Renal cortical epithelial cell (primary cell): ENCODE results near the gene FAP. TPM values are rescaled to one million over a fixed set of nuclear protein-coding genes. Genes with fewer than 3 reads are reported as not detected.
A peak's percentile ranks its signal among the peaks of the same experiment; 100 is the strongest.

Source experiments
- DNase-seq: peaks from one replicate; pipeline ENCODE4 v3.0.0-alpha.2; 2011; ENCODE audit warnings: low read depth
- total RNA-seq: library from RNA; depleted of rRNA; stranded (reverse); fragments of >200 nt; gene quantifications from 2 replicates; pipeline ENCODE4 v1.2.3, GENCODE V29; 2014

FAP gene
- total RNA-seq, 1 donor from 2014 or later = 0.15 TPM

DNA sequence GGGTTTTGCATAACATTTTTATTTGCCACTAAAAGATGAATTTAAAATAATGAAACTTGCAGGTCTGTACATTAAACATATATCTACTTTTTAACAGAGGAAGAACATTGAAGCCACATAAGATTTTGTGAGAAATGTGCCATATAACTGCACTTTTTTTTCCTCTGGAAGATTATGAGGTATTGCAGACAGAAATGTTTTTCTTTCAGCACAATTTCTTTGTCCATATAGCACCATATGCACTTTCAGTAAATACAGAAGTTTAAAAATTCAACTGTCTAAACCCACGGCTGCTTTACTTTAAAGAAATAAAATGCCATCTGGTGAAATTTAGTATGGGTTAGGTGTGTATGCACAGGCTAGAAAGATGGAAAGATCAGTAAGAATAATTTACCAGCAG, 470 bp upstream of the FAP start:
- DNase-seq = no peak

- DNase-seq = peak; percentile 69
Observed at GRCh38 chr2:162242586-162243280, 512 bp downstream of the FAP start.

DNA sequence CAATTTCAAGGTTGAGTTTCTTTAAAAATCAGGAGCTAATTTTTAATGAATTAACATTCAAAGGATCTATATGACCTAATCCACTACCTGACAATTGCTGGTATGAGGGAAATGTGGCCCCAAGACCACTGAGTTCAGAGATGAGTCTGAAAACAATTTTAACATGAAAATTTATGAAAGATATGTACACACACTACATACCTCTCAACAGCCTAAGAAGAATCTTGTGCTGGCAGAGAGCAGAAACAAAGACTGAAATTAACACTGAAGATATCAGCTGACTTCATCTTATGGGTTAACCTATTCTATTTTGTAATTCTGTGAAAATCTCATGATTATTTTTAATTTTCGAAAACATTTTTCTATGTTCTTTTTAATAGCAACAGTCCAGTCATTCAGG, 1.7 kb downstream of the FAP start:
- no peak for DNase-seq

- DNase-seq = no peak
Observed at GRCh38 chr2:162234620-162235462, 8.4 kb downstream of the FAP start.

DNA sequence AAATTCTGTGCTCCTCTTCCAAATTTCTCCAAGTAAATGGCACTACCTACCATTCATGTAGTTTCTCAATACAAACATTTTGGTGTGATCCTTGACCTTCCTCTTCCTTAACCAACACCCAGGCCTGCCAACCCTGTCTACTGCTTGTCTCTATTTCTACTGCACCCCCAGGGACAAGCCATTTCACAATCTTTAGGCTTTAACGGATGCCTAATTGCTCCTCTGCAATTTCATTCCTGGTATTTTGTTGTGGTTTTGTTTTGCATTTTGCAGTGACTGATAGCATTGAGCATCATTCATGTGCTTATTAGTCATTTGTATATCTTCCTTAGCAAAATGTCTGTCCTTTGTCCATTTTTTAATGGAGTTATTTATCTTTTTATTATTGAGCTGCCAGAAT, 10.0 kb downstream of the FAP start:
- DNase-seq = peak; percentile 45

DNA sequence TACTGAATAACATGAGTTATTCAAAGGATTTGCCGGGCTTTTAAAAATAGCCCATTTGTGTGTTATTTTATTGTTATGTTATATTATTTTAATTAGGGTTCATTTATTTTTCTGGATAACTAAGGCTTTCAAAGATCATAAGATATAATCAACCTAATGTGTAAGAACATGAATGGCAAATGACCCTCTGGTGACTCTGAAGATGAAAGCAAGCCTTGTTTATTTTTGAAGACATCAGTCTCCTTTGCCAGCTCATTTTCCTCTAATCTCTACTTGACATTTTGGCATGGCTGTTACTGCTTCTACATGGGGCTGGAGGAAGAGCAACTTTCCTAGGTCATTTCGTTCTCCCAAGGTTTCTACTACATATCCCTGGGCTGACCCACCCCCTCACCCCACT, 10.6 kb downstream of the FAP start:
- DNase-seq = no peak

DNA sequence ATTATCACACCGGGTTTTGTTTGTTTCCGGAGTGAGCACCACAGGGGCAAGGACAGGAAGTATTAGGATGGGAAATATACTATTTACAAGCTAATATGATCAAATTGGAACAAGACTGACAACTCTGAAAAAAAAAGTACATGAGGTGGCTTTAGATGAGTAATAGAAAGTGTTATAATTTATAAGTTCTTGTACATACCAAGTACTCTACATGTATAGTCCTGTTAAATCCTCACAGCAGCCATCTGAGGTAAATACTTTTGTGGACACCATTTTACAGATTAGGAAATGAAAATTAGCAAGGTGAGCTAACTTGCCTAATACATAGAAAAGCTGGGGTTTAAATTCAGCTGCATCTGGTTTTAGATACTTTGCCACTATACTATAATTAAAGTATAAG, 11.2 kb downstream of the FAP start:
- no peak for DNase-seq

DNA sequence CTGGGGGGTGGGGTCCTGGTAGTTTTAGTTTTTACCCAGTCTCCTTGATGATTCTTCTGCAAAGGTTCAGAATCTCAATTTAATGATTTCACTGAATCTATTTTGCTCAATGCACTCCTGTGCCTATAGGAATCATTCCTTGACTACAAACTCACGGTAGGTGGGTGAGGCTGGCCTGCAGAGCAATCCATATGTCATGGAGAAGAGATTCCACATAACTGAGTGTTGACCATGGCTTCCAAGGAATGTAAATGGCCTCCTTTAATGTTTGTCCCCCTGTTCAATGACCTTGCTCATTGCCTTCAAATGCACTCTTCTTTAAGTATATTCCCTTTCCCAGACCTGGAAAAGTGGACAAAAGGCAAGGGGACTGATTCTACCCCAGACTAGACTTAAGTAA, 12.5 kb downstream of the FAP start:
- DNase-seq = no peak

DNA sequence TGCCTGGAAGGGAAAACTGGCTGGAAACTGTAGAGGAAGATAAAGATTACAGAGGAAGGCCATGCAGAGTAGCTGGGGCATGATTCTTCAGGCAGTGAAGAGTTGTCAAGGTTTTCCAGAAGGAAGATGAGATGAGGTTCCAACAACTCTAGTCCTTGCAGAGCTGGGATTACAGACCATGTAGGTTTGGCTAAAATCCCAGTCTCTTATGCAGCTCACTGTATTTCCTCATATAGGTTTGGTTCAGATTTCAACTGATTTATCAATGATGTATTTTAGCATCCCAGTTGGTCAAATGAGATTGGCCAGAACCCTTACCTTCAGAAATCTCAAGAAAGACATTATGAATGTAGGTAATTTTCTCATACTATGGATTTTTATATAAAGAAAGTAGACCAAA, 16.4 kb downstream of the FAP start:
- no peak for DNase-seq

- DNase-seq = peak; percentile 44
Observed at GRCh38 chr2:162221064-162221463, 22.2 kb downstream of the FAP start.

GRCh38 chr2:162220368-162220767, 22.9 kb downstream of the FAP start:
- DNase-seq = no peak

DNA sequence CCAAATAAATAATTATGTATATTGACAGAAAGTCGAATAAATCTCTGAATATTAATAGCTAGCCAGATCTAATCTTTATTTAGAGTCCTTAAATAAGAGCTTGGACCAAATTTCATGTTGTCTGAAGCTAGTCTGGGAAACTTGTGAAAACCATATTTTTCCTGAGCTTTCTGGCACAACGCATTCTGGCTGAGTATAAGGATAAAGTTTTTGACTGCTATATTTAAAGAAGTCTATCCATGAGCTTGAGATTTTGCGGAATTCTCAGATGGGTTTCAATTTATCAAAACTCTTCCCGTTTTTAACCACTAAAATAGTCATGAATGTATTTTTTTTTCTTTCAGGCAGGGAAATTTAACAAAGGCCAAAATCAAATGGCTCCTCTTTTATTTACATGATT, 23.8 kb downstream of the FAP start:
- DNase-seq = no peak

DNA sequence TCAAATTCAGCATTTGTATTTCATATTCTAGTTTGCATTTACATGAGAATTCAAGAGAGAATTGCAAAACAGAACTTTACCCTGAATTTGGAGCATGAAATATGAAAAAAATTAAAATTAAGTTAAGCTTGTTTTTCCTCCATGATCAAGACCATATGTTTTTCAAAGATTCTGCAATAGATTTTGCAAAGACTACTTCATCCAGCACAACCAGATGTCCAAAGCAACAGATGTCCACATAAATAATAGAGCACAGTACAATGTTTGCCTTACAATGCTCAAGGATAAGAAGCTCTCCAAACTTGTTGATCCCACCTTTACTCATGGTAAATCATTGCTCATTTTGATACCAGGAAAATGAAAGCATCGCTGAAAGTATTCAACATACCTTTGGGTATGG, 25.6 kb downstream of the FAP start:
- DNase-seq = no peak

DNA sequence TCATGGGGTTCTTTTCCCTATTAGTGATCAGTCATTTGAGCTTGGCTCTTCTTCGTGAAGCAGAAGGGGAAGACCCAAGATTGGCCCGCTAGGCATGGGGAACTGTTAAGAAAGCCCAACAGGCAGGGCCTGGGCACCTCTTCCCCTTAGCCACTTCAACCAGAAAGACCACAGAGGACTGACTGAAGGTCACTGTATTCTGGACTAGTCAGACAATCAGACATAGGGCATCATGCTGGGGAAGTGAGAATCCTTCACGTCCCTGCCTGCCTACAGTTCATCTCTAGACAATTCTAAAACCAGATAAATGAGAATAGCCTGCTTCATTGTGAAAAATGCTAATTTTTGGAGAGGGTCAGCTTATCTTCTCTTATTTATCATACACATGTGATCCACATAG, 28.1 kb downstream of the FAP start:
- DNase-seq = no peak

DNA sequence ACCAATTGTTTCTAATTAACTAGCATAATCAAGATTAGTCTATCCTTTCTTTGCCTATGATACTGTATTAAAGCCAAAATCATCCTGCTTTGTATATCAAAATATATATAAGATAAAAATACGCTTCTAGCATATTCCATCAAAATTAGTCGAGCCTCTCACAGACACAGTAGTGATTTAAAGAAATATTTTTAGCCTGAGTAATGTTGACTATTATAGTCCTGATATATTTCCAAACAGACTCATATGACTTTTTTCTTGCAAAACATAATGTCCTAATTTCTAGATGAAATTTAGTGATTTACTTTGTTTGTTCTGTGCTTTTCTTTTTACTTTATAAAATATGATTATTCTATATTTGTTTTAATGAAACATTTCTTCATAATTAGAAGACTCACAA, 30.9 kb downstream of the FAP start:
- no peak for DNase-seq

GRCh38 chr2:162211732-162212131, 31.5 kb downstream of the FAP start:
- DNase-seq = no peak

DNA sequence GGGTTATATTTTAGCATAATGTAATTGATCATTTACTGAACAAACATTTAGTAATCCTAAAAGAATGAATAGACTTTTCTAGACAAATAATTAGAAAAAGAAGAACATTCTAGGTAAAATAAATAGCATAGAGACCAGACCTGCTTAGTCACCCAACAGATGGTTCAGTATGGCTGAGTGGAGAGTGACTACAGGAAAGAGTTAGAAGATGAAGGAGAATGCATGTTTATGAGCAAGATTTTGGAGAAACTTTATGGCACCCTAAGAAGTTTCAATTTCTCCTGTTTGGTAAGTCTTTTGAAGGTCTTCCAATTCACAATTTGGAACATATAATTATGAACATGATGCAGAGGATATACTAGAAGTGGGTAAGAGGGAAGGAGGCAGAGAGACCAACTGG, 32.9 kb downstream of the FAP start:
- no peak for DNase-seq

DNA sequence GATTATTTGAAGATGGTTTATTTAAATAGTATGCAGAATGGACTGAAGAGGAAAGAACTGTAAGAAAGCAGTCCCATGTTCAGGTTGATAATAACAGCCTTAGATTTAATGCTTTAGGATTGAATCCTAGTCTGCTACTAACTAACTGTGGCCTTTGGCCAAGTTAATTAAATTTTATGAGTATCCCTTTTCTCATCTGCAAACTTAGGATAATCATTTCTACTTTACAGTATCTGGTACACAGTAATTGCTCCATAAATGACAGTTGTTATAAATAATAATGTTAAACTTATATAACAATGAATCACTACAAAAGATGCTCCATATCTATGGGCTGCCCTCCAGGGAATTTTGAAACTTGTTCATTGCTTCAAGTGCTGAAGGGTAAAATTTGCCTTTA, 41.0 kb downstream of the FAP start:
- DNase-seq = no peak

DNA sequence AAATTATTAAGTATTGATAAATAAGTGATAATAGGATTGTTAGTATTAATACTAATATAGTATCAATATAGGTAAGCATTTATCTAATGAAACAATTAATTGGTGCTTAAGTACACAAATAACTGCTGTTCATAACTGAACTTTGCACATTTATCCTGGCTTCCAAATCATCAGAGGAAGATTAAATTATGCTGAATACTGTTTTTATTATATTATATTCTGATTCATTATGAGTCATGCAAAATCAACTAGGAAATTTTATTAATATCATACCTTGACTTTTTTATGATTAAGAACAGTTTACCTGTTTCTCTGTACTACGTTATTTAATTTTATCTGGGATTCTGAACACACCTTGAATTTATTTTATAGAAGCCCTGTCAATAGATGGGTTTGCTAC, 42.6 kb downstream of the FAP start:
- no peak for DNase-seq

DNA sequence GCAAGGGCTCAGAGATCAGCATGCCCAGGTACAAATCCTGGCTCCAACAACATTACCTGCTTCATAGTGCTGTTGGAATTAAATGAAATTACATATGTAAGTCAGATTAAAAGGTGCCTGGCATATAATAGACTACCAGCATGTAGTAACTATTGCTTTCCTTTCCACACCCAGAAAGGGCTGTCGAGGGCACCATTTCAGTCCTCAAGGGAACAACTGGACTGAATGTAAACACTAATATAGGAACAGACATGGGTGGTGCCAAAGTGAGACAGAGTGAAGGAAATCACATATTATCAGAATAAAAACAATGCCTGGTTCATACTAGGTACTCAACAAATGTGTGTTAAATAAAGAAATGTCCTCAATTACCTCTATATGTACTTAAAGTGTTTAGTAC, 43.3 kb downstream of the FAP start:
- no peak for DNase-seq

DNA sequence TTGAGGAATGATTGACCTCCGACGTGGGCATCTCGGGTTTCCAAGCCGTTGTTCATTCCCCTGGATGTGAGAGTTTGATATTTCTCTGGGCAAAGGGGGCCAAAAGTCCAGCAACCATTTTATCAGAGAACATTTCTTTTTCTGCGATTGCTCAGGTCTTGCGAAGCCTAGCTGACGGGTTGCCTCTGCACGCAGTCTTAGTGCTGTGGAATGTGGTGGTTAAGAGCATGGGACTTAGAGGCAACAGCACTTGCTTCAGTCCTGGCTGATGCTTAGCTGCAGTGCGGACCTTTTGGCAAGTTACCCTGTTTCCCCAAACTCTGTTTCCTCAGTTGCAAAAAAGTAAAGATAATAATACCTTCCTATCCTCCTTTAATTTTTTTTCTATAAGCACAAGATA, 45.0 kb downstream of the FAP start:
- no peak for DNase-seq

DNA sequence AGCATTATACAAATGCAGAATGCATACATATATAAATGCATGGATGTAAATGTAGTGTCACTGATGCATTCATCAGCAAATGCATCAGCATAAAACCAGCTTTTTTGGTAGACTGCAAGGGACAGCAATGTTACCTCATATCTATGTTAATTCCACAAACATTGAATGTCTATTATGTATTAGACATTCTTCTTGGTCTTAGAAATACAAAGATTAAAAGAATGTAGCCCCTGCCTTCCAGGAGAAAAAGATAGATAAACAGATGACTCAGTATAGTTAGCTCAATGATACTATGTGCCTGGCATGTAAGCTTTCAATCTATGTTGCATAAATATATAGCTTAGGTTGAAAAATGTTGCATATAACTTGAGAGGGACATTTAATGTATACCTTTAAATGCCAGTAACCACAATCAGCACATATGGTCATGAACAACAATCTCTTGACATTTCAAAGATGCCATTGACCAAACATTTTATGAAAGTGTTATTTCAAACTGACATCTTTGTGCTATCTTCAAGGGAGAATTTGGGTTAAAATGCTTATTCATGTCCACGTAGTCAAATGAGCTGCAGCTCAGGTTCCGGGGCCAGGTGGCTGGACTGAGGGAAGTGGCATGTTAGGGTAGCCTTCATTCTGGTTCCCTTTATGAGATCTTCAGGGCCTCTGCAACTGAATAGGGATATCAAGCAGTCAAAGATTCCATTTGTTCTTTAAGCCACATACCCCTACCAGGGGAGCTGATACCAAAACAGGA, 46.0 kb downstream of the FAP start:
- no peak for DNase-seq

DNA sequence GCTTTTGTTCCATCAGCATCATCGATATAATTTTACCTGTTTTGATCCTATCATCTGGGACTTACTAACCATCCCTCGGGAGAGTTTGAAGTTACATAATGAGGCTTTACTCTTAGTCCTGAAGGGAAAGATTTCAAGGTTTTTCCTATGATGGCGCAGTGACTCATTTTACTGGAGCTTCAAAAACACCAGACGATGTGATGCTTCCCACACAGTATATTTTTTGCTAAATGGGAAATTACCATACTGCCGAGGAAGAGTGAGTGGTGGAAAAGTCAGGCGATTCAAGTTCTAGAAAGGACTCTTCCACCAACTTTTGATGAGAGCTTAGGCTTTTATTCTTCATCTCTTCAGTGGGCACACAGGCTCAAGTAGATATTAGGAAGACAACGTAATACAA, 46.6 kb downstream of the FAP start:
- DNase-seq = no peak
